H1 (cell line): ENCODE data around the gene ING5. TPM values are rescaled to one million over a fixed set of nuclear protein-coding genes. Genes with fewer than 3 reads are reported as not detected.

Experiments
- BCL11A ChIP-seq, 2 experiments: IDR thresholded peaks; one replicate each; pipeline ENCODE4 v1.6.1; 2011; ENCODE audit warnings: low read depth in 2 of 2, low read length in 2 of 2, mild to moderate bottlenecking in 2 of 2
- EP300 ChIP-seq, 2 experiments: IDR thresholded peaks; 1 replicate in 1 of 2; 2 replicates in 1 of 2; pipeline ENCODE4 v1.6.1; 2011 to 2012; ENCODE audit warnings: low read depth in 2 of 2, low read length in 2 of 2, mild to moderate bottlenecking in 2 of 2, borderline replicate concordance in 1 of 2, inconsistent platforms in 1 of 2, moderate library complexity in 1 of 2
- KDM1A ChIP-seq: fragments of 200-600, 300-600 bp; sonication (generic); IDR thresholded peaks from 2 replicates; pipeline ENCODE4 v1.7.1; 2016; ENCODE audit warnings: mild to moderate bottlenecking, low read length, borderline replicate concordance
- RBBP5 ChIP-seq: IDR thresholded peaks from 2 replicates; pipeline ENCODE4 v1.7.1; 2012; ENCODE audit warnings: low read depth, mild to moderate bottlenecking, inconsistent platforms, low read length, moderate library complexity, borderline replicate concordance
- polyA plus RNA-seq, 7 experiments: library from polyadenylated mRNA; depleted of rRNA in 3 of 7; stranded (reverse) in 5 of 7; unstranded in 2 of 7; fragments of >200 nt in 5 of 7; fragments of 200-250 nt in 2 of 7; gene quantifications; 1 replicate in 5 of 7; 2 replicates in 1 of 7; 4 replicates in 1 of 7; pipeline versions ENCODE4 v1.2.1 to v1.2.3, GENCODE V29; 2011 to 2013; ENCODE audit warnings: missing spikeins in 2 of 7, mixed read lengths in 2 of 7
- total RNA-seq: library from RNA; stranded (reverse); fragmentation: NEBNext Ultra II Directional; extraction: Animal tissue kit (Norgen Biotek cat#: 25700); gene quantifications from 2 replicates; pipeline ENCODE4 v1.2.1, GENCODE V29; 2021
- TF ChIP-seq, protein P1 (sequence below), 3 experiments: IDR thresholded peaks; 1 replicate in 2 of 3; 2 replicates in 1 of 3; pipeline versions ENCODE4 v1.5.1 to v1.6.1; 2011; ENCODE audit warnings: low read length in 3 of 3, mild to moderate bottlenecking in 3 of 3, inconsistent platforms in 2 of 3, low read depth in 1 of 3, moderate library complexity in 1 of 3; ENCODE audit not compliant: insufficient read depth in 1 of 3; ENCODE audit errors: control extremely low read depth in 1 of 3
- TF ChIP-seq, protein P2 (sequence below): fragments of 300-600 bp; sonication (generic); IDR thresholded peaks from 2 replicates; pipeline ENCODE4 v1.7.1; 2012; ENCODE audit warnings: low read length, moderate library complexity, mild to moderate bottlenecking, inconsistent platforms; ENCODE audit not compliant: insufficient replicate concordance

The ING5 gene
- total and polyA plus RNA-seq, 2 of the 8 experiments (the other 6 are each of a cell fraction or from before 2014, with no cell fraction given): 41.5 to 47.4 TPM

DNA sequence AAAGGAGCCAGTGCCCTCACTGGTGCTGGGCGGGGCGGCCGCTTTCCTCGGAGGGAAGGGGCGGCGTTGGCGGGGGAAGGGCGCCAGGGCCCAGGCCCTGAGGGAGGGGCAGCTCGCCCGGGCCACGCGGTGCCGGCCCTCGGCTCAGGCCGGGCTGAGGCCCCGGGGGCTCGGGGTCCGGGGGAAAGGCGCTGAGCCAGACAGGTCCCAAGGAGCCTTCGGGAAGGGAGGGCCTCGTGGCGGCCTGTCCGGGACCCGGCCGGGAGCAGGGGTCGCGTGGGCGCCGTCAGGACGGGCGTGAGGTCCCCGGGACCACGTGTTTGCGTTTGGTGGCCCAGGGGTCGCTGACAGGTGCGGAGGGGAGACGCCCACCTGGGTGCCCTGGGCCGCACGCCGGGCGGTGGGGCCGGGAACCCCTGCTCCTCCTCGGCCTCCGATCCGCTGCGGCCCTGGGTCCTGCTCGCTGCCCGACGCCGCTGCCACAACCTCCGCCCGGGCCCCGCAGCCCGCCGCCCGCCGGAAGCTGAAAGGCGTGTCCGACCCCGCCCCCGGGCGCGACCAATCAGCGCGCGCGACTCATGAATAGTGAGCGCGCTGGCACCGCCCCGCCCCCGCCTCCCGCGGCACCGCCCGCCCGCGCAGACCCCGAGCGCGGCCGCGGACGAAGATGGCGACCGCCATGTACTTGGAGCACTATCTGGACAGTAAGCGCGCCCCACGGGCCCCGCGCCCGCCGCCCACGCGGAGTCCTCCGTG, at the start of gene ING5 (continued):
- TF ChIP-seq, protein P1, sequence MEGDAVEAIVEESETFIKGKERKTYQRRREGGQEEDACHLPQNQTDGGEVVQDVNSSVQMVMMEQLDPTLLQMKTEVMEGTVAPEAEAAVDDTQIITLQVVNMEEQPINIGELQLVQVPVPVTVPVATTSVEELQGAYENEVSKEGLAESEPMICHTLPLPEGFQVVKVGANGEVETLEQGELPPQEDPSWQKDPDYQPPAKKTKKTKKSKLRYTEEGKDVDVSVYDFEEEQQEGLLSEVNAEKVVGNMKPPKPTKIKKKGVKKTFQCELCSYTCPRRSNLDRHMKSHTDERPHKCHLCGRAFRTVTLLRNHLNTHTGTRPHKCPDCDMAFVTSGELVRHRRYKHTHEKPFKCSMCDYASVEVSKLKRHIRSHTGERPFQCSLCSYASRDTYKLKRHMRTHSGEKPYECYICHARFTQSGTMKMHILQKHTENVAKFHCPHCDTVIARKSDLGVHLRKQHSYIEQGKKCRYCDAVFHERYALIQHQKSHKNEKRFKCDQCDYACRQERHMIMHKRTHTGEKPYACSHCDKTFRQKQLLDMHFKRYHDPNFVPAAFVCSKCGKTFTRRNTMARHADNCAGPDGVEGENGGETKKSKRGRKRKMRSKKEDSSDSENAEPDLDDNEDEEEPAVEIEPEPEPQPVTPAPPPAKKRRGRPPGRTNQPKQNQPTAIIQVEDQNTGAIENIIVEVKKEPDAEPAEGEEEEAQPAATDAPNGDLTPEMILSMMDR (IDR thresholded peaks at IDR 0.05; ENCODE audit: control extremely low read depth in 1 of 3, insufficient read depth in 1 of 3, low read depth in 1 of 3, low read length in 3 of 3): peak in 1 of 3 experiments; percentile 48; a peak in 1 of 4 replicates
- TF ChIP-seq EP300 (IDR thresholded peaks at IDR 0.05; ENCODE audit: borderline replicate concordance in 1 of 2, low read depth in 2 of 2, low read length in 2 of 2) (0 out of 3 replicates have a peak, but pooled peaks of 1 of the 2 experiments have one; percentile 39), RBBP5 (peak; percentile 68; the same call in 1 of the 2 replicates), KDM1A (no peak), BCL11A (IDR thresholded peaks at IDR 0.05; ENCODE audit: low read depth in 2 of 2, low read length in 2 of 2) (no peak)
- TF ChIP-seq, protein P2, sequence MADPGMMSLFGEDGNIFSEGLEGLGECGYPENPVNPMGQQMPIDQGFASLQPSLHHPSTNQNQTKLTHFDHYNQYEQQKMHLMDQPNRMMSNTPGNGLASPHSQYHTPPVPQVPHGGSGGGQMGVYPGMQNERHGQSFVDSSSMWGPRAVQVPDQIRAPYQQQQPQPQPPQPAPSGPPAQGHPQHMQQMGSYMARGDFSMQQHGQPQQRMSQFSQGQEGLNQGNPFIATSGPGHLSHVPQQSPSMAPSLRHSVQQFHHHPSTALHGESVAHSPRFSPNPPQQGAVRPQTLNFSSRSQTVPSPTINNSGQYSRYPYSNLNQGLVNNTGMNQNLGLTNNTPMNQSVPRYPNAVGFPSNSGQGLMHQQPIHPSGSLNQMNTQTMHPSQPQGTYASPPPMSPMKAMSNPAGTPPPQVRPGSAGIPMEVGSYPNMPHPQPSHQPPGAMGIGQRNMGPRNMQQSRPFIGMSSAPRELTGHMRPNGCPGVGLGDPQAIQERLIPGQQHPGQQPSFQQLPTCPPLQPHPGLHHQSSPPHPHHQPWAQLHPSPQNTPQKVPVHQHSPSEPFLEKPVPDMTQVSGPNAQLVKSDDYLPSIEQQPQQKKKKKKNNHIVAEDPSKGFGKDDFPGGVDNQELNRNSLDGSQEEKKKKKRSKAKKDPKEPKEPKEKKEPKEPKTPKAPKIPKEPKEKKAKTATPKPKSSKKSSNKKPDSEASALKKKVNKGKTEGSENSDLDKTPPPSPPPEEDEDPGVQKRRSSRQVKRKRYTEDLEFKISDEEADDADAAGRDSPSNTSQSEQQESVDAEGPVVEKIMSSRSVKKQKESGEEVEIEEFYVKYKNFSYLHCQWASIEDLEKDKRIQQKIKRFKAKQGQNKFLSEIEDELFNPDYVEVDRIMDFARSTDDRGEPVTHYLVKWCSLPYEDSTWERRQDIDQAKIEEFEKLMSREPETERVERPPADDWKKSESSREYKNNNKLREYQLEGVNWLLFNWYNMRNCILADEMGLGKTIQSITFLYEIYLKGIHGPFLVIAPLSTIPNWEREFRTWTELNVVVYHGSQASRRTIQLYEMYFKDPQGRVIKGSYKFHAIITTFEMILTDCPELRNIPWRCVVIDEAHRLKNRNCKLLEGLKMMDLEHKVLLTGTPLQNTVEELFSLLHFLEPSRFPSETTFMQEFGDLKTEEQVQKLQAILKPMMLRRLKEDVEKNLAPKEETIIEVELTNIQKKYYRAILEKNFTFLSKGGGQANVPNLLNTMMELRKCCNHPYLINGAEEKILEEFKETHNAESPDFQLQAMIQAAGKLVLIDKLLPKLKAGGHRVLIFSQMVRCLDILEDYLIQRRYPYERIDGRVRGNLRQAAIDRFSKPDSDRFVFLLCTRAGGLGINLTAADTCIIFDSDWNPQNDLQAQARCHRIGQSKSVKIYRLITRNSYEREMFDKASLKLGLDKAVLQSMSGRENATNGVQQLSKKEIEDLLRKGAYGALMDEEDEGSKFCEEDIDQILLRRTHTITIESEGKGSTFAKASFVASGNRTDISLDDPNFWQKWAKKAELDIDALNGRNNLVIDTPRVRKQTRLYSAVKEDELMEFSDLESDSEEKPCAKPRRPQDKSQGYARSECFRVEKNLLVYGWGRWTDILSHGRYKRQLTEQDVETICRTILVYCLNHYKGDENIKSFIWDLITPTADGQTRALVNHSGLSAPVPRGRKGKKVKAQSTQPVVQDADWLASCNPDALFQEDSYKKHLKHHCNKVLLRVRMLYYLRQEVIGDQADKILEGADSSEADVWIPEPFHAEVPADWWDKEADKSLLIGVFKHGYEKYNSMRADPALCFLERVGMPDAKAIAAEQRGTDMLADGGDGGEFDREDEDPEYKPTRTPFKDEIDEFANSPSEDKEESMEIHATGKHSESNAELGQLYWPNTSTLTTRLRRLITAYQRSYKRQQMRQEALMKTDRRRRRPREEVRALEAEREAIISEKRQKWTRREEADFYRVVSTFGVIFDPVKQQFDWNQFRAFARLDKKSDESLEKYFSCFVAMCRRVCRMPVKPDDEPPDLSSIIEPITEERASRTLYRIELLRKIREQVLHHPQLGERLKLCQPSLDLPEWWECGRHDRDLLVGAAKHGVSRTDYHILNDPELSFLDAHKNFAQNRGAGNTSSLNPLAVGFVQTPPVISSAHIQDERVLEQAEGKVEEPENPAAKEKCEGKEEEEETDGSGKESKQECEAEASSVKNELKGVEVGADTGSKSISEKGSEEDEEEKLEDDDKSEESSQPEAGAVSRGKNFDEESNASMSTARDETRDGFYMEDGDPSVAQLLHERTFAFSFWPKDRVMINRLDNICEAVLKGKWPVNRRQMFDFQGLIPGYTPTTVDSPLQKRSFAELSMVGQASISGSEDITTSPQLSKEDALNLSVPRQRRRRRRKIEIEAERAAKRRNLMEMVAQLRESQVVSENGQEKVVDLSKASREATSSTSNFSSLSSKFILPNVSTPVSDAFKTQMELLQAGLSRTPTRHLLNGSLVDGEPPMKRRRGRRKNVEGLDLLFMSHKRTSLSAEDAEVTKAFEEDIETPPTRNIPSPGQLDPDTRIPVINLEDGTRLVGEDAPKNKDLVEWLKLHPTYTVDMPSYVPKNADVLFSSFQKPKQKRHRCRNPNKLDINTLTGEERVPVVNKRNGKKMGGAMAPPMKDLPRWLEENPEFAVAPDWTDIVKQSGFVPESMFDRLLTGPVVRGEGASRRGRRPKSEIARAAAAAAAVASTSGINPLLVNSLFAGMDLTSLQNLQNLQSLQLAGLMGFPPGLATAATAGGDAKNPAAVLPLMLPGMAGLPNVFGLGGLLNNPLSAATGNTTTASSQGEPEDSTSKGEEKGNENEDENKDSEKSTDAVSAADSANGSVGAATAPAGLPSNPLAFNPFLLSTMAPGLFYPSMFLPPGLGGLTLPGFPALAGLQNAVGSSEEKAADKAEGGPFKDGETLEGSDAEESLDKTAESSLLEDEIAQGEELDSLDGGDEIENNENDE: no peak
